NCI-H446 treated with DMSO at 0.1 percent for 48 hours (cell line): ENCODE results near the gene GJB2.

Experiments used
- DNase-seq: peaks from one replicate; lab custom pipeline; 2025; lab: John Stamatoyannopoulos, UW

Gene GJB2

GRCh38 chr13:20141238-20142022 lies 51.3 kb downstream of the GJB2 start:
- no peak for DNase-seq

- no peak for DNase-seq
Observed at GRCh38 chr13:20140487-20140886, 52.3 kb downstream of the GJB2 start.

- no peak for DNase-seq
Observed at GRCh38 chr13:20137875-20138274, 54.9 kb downstream of the GJB2 start.
